HG02571 (cell line): Measurements from ENCODE around the gene FOXA1.

Experiments
- ATAC-seq: cut with Tn5 transposase; IDR thresholded peaks from one replicate; pipeline ENCODE4 v1.9.1; 2021; ENCODE audit warnings: mild to moderate bottlenecking, moderate library complexity; ENCODE audit not compliant: unreplicated experiment

The FOXA1 gene

GRCh38 chr14:37590428-37591139, 4.5 kb downstream of the FOXA1 start:
- no peak for ATAC-seq

DNA sequence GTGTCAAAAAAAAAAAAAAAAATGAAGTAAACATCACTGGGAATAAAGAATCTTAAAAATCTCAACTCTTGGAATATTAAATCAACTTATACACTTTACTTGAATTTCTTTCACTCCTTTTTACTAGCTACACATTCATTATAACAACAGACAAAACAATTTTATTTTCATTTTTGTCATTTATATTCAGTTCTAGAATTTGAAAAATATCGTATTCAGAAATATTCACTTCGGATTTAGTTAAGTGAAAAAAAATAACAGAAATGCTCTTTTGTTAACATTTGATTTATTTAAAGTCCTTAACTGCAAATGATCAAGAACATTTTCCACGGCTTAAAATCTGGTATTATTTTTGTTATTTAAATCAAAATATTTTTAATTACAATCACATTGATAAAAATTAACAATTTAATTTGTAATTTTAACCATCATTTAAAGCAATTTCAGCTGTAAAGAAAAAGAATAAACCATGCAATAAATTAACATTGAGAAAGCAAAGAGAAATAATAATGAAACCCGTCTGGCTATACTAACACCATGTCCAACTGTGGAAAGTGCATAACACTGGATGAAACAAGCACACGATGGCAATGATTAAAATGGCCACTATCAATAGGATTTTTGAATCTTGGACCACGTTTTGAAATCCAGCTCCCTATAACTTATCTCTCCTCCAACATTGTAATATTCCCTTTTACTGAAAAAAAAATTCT, 5.2 kb downstream of the FOXA1 start:
- no peak for ATAC-seq

GRCh38 chr14:37588956-37589714, 5.9 kb downstream of the FOXA1 start:
- no peak for ATAC-seq

- ATAC-seq, result no peak
Observed at GRCh38 chr14:37588667-37588955, 6.4 kb downstream of the FOXA1 start.

GRCh38 chr14:37587881-37588666, 7.0 kb downstream of the FOXA1 start:
- no peak for ATAC-seq

DNA sequence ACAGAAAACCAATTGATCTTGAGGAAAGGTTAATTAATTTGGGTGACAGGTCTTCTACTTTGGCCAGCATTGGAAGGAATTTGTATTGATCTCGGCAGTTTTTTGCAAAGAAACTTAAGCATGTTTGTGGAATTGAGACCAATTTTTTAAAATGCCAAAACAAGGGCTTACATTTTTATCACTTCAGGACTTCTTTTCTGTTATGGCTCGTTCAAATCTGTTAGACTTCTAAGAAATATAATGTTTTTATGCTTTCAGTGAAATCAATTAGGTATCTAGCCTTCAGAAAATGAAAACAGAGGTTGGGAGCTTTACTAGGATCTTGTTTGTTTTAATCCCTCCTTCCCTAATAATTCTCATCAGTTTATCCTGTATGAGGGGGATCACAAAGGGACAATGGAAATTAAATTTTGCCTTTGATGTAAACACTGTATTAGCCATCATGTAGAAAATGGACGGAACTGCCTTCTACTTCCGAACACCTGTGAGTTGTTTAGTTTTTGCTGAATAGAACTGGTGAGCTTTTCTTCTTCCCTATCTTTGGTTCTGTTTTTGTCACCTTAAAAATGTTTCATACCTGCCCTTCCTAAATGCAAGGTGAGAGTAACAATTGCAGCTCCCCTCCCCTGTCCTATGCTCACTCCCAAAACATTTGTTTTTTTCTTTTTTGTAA, 7.8 kb downstream of the FOXA1 start:
- ATAC-seq, result no peak

GRCh38 chr14:37586797-37587130, 8.3 kb downstream of the FOXA1 start:
- ATAC-seq, result no peak

- no peak for ATAC-seq
Observed at GRCh38 chr14:37585971-37586796, 8.9 kb downstream of the FOXA1 start.

- ATAC-seq, result no peak
Observed at GRCh38 chr14:37585101-37585511, 9.9 kb downstream of the FOXA1 start.

DNA sequence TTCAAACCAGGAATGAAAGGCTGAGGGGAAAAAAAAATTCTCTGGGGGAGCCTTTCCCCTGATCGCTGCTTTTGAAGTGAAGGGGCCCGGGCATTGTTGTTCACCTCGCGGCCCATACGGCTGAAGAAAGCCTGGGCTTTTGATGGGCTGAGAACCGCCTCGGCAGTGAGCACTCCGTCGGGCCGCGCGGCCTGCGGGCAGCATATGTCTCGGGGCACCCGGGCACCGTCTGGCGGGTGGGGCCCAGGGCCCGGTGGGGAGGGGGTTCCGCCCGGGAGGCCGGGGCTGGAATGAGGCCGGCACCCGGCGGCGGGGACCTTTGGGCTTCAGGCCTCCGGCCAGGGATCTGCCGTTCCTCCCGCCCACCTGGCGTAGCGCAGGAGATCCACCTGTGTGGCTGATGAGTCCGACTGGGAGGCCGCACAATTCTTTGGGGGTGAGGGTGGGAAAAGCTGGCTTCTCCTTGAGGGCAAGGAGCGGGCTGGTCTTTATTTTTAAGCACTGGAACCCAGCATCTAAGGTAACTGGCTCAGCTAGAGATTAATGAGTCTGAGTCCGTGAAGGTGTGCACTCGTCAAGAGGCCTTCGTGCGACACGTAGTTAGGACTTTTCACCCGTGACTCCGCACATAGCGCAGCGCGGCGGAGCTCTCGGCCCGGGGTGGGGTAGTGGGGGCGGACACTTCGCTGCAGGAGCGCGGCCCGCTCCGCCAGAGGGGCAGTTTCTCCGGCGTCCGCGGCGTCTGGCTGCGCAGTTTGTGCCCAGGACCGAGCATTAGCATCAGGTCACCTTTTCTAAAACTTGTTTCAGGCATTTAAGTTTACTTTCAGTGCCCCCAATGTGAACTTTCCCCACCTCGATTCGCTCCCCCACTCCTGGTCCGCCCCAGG, 10.6 kb downstream of the FOXA1 start:
- no peak for ATAC-seq

- ATAC-seq, result no peak
Observed at GRCh38 chr14:37583358-37584210, 11.5 kb downstream of the FOXA1 start.

DNA sequence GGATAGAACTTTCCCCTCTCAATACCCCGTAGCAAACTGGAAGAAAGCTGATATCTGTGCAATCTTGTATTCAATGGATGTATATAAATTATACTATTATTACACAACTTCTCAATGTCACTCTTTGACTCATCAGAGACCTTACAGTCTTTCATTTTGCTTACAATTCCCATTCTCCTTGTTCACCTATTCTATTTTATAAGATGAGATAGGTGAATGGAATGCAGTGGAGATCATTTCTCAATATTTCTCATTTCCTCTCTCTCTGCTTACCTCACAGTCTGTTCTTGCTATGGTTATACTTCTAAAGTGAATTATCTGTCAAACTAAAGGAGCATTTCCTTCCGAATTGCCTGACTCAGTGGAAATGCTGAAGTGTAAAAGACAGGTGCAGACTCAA, 14.9 kb downstream of the FOXA1 start:
- ATAC-seq, result no peak

GRCh38 chr14:37579274-37579673, 15.8 kb downstream of the FOXA1 start:
- ATAC-seq, result no peak

- no peak for ATAC-seq
Observed at GRCh38 chr14:37573356-37573755, 21.7 kb downstream of the FOXA1 start.

- no peak for ATAC-seq
Observed at GRCh38 chr14:37571391-37571790, 23.7 kb downstream of the FOXA1 start.

- no peak for ATAC-seq
Observed at GRCh38 chr14:37569729-37570128, 25.3 kb downstream of the FOXA1 start.

DNA sequence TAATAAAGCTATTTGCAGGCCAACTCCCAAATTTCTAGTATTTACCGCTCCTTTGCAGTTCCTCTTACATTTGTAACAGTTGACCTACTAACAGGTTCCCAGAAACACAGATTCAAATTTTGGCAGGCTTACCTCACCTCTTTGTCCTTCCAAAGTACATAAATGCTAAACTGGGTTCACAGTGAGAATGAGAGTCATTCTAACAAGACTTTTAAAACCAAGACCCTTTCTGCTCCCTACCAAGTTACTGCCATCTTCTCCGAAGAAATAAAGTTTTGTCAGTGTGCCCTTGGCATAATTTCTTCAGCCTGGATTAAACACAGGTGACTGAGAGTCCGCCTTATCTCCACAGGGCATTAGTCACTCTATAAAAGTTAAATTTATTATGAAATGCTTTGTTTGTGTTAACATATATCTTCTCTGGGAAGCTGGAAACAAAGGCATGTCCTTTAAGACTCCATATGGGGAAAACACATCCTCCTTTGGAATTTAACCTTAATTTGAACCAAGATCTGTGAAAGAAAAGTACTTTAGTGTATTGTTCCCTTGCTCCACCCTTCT, 28.2 kb downstream of the FOXA1 start:
- ATAC-seq, result no peak

DNA sequence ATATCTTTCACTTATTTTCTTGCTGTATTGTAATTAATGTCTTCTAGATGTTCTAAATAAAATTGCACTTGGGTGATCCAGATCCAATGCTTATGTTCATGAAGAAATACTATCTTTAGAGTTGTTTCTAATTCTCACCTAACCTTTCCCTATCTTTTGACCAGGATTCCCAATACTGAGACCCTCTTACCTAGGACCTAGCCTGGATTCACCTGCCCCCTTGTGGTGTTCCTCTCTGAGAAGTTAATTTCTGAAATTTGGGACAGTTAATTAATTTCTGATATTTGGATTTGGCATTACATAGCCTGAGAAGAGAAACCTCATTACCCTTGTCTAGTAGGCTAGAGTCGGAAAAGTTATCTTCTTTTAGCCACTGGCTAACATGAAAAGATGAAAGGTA, 29.5 kb downstream of the FOXA1 start:
- ATAC-seq, result no peak
